Liver (tissue), 3 donors: ENCODE results near the gene SHD.

Experiments used
- CTCF ChIP-seq: fragments of 150-350 bp; IDR thresholded peaks from 2 replicates; pipeline ENCODE4 v1.5.1; 2017; ENCODE audit warnings: improper control_type of control experiment, low read depth, low read length; ENCODE audit not compliant: missing input control
- EGR1 ChIP-seq, 2 donors: IDR thresholded peaks; 2 replicates each; pipeline ENCODE4 v1.6.1; 2016 to 2018; ENCODE audit warnings: antibody characterized with exemption in 2 of 2, low read depth in 2 of 2
- FOXA1 ChIP-seq: IDR thresholded peaks from 2 replicates; pipeline ENCODE4 v1.6.1; 2016; ENCODE audit warnings: antibody characterized with exemption
- FOXA2 ChIP-seq: IDR thresholded peaks from 2 replicates; pipeline ENCODE4 v1.6.1; 2016; ENCODE audit warnings: antibody characterized with exemption
- GABPA ChIP-seq, 2 donors: IDR thresholded peaks in 1 of 2; conservative IDR thresholded peaks in 1 of 2; 2 replicates each; pipeline ENCODE4 v1.6.1; 2016; ENCODE audit warnings: antibody characterized with exemption in 2 of 2, mild to moderate bottlenecking in 1 of 2, moderate library complexity in 1 of 2
- JUND ChIP-seq, 2 donors: IDR thresholded peaks; 2 replicates each; pipeline ENCODE4 v1.6.1; 2016; ENCODE audit warnings: antibody characterized with exemption in 2 of 2
- MAX ChIP-seq: IDR thresholded peaks from 2 replicates; pipeline ENCODE4 v1.6.1; 2016; ENCODE audit warnings: antibody characterized with exemption
- RAD21 ChIP-seq, 2 donors: IDR thresholded peaks; 2 replicates each; pipeline ENCODE4 v1.6.1; 2016; ENCODE audit warnings: antibody characterized with exemption in 2 of 2, mild to moderate bottlenecking in 2 of 2
- REST ChIP-seq: IDR thresholded peaks from 2 replicates; pipeline ENCODE4 v1.6.1; 2016; ENCODE audit warnings: antibody characterized with exemption, mild to moderate bottlenecking
- SP1 ChIP-seq: IDR thresholded peaks from 2 replicates; pipeline ENCODE4 v1.6.1; 2018; ENCODE audit warnings: antibody characterized with exemption, mild to moderate bottlenecking
- YY1 ChIP-seq: IDR thresholded peaks from 2 replicates; pipeline ENCODE4 v1.6.1; 2016; ENCODE audit warnings: antibody characterized with exemption, mild to moderate bottlenecking
- TF ChIP-seq, protein P1 (sequence below): IDR thresholded peaks from 2 replicates; pipeline ENCODE4 v1.6.1; 2016; ENCODE audit warnings: antibody characterized with exemption
- TF ChIP-seq, protein P2 (sequence below): IDR thresholded peaks from 2 replicates; pipeline ENCODE4 v1.6.1; 2016; ENCODE audit warnings: antibody characterized with exemption
- donor health status: healthy.
- donor health status: healthy.

- no peak for TF ChIP-seq GABPA (IDR thresholded peaks at IDR 0.05 in 1 of 2, conservative IDR thresholded peaks at IDR 0.05 in 1 of 2)
- no peak for TF ChIP-seq CTCF
- TF ChIP-seq, protein P1, sequence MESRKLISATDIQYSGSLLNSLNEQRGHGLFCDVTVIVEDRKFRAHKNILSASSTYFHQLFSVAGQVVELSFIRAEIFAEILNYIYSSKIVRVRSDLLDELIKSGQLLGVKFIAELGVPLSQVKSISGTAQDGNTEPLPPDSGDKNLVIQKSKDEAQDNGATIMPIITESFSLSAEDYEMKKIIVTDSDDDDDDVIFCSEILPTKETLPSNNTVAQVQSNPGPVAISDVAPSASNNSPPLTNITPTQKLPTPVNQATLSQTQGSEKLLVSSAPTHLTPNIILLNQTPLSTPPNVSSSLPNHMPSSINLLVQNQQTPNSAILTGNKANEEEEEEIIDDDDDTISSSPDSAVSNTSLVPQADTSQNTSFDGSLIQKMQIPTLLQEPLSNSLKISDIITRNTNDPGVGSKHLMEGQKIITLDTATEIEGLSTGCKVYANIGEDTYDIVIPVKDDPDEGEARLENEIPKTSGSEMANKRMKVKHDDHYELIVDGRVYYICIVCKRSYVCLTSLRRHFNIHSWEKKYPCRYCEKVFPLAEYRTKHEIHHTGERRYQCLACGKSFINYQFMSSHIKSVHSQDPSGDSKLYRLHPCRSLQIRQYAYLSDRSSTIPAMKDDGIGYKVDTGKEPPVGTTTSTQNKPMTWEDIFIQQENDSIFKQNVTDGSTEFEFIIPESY, result no peak
- TF ChIP-seq MAX, result no peak
- TF ChIP-seq RAD21 (IDR thresholded peaks at IDR 0.05), result no peak
- no peak for TF ChIP-seq YY1
- TF ChIP-seq FOXA2, result no peak
- no peak for TF ChIP-seq REST
- TF ChIP-seq SP1, result no peak
- TF ChIP-seq FOXA1, result no peak
- TF ChIP-seq EGR1 (IDR thresholded peaks at IDR 0.05; ENCODE audit: low read depth in 2 of 2), result no peak
- no peak for TF ChIP-seq JUND (IDR thresholded peaks at IDR 0.05)
- TF ChIP-seq, protein P2, sequence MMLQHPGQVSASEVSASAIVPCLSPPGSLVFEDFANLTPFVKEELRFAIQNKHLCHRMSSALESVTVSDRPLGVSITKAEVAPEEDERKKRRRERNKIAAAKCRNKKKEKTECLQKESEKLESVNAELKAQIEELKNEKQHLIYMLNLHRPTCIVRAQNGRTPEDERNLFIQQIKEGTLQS, result no peak
Measured at GRCh38 chr19:4278419-4279266, at the start of gene SHD.
